Tongue (tissue), 2 donors: ENCODE measurements around the gene ZSCAN10. TPM values are rescaled to one million over a fixed set of nuclear protein-coding genes. Genes with fewer than 3 reads are reported as not detected.
"Not testable (repeated sequence)": the region's sequence is repeated elsewhere in the genome, so short reads cannot be mapped to it uniquely, and the experiment has no call there.

Experiments
- DNase-seq: peaks from one replicate; pipeline ENCODE4 v3.0.0-alpha.2; 2015
- total RNA-seq: library from RNA; depleted of rRNA; stranded (reverse); fragments of >200 nt; gene quantifications from one replicate; pipeline ENCODE4 v1.2.3, GENCODE V29; 2014

The ZSCAN10 gene
- total RNA-seq, 1 donor from 2014 or later: not detected

DNA sequence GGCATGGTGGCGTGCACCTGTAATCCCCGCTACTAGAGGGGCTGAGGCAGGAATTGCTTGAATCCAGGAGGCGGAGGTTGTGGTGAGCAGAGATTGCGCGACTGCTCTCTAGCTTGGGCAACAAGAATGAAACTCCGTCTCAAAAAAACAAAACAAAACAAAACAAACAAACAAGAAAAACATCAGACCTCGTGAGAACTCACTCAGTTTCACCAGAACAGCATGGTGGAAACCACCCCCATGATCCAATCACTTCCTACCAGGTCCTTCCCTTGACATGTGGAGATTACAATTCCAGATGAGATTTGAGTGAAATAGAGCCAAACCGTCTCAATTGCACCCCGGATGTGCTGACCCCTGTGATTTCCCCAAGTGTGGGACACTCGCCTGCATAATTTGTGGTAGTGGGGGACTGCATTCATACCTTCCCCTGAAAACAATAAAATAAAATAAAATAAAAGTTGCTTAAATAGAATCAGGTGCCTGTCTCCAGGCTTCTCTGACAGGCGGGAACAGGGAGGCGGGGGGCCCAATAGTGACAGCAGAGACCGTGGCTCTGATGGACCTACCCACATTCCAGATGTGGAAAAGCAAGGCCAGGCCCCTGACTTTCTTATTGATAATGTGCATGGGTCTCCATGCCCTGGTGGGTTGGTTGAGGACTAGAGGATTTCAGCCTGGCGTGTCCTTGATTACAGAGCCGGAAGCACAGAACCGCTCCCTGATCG is 13.1 kb downstream of the ZSCAN10 start:
- DNase-seq: no peak

DNA sequence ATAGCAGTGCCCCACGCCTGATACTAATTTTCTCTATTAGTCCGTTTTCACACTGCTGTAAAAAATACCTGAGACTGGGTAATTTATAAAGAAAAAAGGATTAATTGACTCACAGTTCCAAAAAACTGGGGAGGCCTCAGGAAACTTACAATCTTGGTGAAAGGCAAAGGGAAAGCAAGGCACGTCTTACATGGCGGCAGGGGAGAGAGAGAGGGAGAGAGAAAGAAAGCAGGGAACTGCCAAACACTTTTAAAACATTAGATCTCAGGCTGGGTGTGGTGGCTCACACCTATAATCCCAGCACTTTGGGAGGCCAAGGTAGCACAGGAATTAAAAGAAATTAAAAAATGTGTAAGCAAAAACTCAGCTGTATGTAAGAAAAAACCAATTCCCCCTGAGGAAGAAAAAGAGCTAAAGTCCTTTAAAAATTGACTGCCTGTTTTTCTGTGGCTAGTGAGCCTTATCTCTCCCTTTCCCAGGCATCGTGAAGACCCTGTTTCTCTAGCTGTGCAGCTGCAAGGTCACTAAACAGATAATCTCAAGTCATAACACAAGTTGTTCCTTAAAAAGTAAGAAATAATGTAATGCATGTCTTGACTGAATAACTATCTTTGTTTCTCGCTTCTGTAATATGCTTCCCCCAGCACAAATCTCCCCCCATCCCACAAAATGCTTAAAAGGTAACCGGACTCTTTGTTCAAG is 14.0 kb downstream of the ZSCAN10 start:
- DNase-seq: no peak

DNA sequence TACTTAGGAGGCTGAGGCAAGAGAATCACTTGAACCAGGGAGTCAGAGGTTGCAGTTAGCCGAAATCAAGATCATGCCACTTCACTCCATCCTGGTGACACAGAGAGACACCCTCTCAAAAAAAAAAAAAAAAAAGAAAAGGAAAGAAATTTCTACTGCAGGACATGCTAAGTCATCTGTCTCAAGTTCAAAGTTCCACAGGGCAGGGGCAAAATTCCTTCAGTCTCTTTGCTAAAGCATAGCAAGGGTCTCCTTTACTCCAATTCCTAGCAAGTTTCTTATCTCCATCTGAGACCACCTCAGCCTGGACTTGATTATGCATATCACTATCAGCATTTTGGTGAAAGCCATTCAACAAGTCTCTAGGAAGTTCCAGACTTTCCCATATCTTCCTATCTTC is 14.6 kb downstream of the ZSCAN10 start:
- no peak for DNase-seq

DNA sequence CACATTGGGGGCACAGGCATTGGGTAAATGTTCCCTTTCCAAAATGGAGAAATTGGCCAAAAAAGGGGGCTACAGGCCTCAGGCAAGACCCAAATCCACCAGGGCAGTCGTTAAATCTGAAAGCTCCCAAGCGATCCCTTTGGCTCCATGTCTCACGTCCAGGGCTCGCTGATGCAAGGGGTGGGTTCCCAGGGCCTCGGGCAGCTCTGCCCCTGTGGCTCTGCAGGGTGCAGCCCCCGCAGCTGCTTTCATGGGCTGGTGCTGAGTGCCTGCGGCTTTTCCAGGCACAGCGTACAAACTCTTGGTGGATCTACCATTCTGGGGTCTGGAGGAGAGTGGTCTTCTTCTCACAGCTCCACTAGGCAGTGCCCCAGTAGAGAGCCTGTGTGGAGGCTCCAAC is 15.7 kb downstream of the ZSCAN10 start:
- DNase-seq: not testable (repeated sequence)

DNA sequence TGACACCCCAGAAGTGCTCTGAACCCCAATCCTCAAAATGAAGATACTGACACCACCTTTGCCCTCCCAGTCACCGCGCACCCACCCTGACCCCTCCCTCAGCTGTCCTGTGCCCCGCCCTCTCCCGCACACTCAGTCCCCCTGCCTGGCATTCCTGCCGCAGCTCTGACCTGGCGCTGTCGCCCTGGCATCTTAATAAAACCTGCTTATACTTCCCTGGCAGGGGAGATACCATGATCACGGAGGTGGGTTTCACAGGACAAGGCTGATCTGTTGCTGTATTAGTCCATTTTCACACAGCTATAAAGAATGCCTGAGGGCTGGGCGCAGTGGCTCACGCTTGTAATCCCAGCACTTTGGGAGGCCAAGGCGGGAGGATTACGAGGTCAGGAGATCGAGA is 17.1 kb downstream of the ZSCAN10 start:
- DNase-seq: not testable (repeated sequence)

DNA sequence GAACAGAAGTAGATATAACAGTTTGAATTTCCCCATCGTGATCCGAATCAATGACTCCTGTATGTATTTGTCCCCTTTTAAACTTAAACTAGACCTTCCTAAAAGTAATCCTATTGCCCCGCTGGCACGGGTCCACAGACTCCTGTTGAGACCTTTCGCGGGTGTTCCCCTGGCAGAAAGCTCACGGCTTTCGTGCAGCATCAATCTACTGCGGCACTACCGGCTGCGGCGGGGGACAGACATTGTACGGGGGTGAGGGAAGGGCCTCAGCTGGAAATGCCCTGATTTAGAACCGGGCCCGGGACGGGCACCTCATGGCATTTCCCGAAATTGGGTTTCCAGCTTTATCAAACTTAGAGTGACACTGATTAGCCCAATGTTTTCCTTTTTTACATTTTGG is 19.1 kb downstream of the ZSCAN10 start:
- DNase-seq: no peak

DNA sequence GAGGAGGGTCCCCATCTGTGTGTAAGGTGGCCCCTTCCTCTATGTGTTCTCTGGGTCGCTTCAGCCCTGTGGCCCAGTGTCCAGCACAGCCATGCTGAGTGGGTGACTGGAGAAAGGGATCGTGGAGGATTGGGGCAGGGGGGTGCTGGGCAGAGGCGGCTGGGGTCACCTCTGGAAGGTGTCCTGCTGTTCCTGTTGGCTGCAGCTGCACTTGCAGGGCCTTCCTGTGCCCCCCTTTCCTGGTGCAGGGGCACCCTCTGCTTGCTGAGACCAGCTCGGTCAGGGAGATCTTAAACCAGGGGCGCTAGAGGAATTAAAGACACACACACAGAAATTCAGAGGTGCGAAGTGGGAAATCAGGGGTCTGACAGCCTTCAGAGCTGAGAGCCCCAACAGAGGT is 22.5 kb downstream of the ZSCAN10 start:
- no peak for DNase-seq

DNA sequence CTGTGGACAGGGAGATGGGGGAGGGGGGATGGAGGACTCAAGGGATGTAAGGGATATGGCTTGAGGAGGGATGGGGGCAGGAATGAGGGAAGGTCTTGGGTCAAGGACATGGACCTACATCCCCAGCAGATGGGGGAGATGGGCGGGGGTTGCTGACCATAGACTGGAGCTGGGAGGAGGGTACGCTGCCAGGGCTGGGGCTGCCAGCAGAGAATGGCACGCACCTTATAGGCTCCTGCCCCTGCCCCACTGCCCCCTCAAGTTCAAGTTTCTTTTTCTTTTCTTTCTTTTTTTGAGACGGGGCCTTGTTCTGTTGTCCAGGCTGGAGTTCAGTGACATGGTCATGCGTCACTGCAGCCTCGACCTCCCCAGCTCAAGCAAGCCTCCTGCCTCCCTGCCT is 23.1 kb downstream of the ZSCAN10 start:
- DNase-seq: not testable (repeated sequence)

DNA sequence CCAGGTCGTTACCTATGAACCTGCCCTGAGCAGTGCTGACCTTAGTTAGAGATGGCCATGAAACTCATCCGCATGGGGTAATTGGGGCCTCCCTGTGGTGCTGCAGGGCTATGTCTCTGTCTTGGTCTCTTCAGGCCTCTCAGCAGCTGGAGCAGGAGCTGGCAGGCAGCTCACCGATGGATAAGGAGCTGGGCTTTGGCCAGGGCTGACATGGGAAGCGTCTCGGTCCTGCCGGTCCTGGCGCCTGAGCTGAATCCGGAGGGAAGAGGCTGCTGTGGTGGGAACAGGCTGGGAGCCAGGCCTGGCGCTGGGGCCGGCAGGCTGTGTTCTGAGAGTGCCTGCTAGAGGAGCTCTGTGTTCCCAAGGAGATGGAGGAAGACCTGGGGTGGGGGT is 23.6 kb downstream of the ZSCAN10 start:
- peak; percentile 83 for DNase-seq

DNA sequence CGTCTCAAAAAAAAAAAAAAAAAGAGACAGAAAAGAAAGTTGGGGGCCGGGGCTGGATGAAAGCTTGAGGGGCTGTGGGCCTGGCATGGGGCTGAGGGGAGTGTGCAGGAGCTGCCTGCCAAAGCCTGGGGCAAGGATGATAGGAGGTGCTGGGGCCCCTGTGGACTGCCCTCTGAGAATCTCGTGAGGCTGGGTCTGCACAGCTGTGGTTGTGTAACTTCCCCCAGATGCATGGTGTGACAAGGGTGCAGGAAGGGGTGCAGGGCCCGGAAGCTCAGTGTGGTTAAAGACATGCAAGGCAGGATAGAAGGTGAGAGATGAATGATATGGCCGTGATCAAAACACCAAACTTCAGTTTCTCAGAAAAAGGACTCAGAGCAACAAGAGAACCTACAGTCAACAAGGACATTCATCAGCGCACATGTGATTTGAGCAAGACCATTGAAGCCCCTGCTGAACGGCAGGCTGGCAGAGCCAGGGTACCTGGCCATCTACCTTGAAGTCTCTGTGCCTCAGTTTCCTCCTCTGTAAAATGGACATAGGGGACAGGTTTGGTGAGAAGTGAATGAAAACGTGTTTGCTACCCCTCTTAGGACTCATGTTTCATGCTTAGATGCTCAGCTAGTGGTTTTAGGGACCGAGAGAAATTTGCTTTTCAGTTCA is 24.1 kb downstream of the ZSCAN10 start:
- DNase-seq: no peak

DNA sequence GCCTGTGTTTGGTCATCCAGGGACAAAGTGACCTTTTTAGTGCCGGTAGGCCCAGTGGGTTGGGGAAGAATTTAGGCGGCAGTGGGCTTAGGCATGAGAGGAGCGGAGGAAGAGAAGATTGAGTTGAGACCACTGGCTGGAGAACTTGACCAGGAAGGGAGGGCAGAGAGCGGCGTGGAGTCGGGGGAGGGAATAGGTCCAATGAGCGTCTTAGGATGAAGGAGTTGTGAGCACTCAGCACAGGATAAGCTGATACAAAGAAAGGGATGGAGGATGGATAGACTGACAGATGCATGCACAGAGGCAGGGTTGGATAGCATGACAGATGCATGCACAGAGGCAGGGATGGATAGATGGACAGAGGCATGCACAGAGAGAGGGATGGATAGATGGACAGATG is 25.6 kb downstream of the ZSCAN10 start:
- DNase-seq: no peak

DNA sequence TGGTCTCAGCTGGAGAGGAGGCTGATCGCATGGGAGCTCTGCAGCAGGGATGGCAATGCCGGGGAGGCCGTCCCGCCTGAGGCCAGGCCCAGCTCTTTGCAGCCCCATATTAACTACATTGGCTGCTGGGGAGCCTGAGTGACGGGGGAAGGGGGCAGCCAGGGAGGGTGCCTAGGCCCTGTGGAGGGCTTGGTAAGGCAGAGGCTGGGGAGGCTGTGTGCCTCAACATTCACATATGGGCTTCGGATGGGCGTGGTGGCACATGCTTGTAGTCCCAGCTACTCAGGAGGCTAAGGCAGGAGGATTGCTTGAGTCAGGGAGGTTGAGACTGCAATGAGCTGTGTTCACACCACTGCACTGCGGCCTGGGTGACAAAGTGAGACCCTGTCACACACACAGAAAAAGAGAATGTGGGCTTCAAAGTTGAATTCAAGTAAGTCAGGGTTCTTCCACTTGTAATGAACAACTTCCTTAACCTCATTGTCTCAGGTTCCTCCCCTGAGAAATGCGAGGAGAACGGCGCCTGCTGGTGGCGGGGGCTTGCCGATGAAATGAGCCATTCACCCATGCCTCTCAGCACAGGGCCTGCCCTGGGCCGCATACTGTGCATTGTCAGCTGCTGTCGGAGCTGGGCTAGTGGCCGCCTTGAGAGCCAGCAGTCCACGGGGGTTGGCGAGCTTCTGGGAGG is 26.4 kb downstream of the ZSCAN10 start:
- DNase-seq: not testable (repeated sequence)

DNA sequence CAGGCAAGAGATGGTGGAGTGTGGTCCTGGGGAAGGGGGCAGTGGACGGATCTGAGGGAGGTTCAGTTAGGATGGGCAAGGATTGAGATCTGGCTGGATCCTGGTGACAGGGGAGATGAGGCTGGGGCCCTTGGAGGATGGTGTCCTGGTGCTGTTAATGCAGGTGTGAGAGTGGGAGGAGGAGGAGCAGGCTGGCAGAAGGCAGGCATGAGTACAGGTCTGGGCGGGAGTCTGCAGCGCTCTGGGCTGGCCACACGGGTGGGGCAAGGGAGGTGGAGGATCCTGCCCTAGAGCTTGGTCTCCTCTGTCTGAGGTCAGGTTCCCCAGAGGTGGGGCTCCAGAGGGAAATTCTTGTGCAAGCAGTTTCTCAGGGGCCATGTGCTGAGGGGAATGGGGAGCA is 26.9 kb downstream of the ZSCAN10 start:
- not testable (repeated sequence) for DNase-seq

DNA sequence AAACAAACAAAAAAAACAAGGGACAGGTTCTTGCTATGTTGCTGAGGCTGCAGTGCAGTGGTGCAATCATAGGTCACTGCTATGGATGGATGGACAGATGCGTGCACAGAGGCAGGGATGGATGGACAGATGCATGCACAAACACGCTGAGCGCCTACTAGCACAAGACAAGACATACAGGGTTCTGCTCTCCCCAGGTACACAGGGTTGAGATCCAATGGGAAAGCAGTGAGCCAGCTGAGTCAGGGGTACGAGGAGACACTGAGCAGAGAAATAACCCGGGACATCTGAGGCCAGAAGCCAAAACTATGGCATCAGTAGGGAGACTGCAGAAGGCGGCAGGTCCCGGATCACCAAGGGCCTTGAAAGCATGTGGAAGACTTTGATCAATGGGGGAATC is 27.4 kb downstream of the ZSCAN10 start:
- no peak for DNase-seq

DNA sequence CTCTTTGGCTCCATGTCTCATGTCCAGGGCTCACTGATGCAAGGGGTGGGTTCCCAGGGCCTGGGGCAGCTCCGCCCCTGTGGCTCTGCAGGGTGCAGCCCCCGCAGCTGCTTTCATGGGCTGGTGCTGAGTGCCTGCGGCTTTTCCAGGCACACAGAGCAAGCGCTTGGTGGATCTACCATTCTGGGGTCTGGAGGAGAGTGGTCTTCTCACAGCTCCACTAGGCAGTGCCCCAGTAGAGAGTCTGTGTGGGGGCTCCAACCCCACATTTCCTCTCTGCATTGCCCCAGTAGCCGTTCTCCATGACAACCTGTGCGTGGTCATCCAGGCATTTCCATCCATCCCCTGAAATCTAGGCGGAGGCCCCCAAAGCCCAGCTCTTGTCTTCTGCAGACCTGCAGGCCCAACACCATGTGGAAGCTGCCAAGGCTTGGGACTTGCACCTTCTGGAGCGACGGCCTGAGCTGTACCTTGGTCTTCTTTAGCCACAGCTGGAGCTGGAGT is 28.4 kb downstream of the ZSCAN10 start:
- no peak for DNase-seq

DNA sequence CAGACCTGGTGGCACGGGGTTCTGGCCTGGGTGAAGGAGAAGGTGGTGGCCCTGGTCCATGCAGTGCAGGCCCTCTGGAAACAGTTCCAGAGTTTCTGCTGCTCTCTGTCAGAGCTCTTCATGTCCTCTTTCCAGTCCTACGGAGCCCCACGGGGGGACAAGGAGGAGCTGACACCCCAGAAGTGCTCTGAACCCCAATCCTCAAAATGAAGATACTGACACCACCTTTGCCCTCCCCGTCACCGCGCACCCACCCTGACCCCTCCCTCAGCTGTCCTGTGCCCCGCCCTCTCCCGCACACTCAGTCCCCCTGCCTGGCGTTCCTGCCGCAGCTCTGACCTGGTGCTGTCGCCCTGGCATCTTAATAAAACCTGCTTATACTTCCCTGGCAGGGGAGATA is 29.9 kb downstream of the ZSCAN10 start:
- DNase-seq: not testable (repeated sequence)

DNA sequence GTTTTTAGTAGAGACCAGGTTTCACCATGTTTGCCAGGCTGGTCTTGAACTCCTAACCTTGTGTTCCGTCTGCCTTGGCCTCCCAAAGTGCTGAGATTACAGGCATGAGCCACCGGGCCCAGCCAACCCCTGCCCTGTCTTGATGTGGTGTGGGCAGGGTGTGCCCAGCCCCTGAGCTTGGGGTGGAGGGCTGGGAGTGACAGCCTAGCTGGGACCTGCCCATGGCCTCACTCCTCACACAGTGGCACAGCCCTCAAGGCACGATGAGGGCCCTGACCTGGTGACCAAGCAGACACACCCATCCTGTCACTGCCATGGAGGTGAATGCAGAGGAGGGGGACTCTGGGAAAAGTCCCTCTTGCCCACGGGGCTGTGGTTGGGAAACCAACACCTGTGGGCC is 30.6 kb downstream of the ZSCAN10 start:
- no peak for DNase-seq

DNA sequence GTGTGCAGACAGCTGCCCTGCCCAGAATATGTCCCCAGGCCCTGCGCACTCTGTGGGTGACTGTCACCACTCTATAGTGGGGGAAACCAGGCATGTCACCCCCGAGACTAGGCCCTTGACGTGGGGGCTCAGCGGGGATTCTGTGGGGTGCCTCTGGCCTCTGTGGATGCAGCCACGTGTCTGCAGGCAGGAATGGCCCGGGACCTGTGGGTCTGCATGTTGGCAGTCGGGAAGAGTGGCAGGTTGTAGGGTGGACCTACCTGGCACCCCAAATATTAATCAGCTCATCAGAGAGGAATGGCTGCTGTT is 32.7 kb downstream of the ZSCAN10 start:
- no peak for DNase-seq

DNA sequence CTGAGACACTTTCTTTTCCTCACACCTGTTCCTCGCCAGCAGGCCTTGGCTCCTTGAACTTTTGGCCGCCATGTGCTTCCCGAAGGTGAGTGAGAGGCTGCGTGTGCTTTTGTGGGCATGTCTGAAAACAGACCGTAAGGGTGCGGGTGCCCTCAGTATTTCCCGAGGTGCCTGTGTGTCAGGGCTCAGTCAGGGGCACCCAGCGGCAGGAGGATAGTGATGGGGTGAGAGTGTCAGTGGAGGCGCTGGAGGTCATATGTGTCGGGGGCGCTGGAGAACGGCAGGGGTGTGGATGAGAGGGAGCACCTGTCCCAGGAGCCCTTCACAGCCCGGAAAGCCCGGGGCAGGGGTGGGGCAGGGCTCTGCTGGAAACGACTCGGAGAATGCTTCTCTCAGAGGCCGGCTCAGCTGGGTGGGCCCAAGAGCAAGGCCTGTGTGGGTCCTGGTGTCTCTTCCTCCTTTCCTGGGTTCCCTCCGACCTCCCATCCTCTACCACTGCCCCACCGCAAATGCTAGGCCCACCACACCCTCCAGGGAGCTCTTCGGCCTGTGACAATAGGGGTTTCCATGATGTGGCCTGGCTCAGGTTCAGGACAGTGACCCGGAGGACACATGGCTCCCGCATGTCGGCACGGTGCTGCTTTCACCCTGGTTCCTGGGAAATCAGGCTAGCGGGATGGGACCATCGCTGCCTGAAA is 33.2 kb downstream of the ZSCAN10 start:
- no peak for DNase-seq

DNA sequence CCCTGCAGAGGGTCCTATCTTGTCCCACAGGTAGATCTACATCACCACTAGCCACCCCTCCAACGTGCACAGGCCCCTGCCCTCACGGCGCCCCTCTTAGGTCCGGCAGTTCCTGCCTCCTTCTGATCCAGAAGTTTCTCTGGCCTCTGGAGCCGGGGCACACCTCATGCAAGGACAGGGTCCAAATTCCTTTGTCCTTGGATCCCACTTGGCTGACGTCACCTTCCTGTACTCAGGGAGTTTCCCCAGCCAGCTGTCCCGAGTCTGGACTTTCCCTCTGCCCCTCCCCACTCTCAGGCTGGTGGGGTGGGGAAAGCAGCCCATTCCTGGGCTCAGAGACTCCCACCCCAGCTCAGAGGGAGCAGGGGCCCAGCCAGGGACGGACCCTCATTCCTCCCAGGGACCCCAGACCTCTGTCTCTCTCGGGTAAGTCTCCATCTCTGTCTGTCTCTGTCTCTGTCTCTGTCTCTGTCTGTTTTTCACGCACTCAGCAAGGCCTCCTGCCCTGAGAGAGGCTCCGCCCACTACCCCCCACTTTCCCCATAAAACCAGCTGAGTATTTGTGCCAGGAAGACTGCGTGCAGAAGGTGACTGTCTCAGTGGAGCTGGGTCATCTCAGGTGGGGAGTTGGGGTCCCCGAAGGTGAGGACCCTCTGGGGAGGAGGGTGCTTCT is 33.9 kb downstream of the ZSCAN10 start, which contains the start of gene IL32:
Gene IL32 (plus strand): TSS at position 572 of the 673 bp plus-strand sequence. CDS start 172 bp downstream, outside the sequence.
- peak; percentile 86 for DNase-seq

DNA sequence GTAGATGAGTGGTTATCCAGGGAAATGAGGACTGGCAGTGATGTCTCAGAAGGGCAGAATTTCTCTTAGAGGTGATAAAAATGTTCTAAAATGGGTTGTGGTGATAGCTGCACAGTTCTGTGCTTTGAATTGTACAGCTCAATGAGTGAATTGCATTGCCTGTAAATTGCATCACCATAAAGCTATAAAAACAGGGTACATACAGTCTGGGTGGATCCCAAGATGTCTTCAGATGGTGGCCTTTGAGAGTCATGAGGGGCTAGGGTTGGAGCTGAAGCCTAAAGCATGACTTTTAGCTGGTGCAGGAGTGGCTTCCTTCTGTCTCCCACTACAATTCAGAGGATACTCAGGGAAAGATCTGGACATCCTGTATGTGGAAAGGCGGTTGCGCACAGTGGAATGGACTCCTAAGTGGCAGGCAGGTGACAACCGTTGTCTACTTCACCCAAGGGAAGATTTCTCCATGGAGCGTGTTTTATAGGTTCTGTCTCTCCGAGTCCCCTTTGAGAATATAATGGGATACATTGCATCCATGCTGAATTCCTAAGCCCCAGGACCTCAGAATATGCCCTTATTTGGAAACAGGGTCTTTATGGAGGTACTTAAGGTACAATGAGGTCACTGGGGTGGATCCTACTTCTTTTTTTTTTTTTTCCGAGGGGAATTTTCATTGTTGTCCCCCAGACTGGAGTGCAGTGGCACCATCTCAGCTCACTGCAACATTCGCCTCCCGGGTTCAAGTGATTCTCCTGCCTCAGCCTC is 35.3 kb downstream of the ZSCAN10 start:
- no peak for DNase-seq
